Astrocyte (in vitro differentiated cells and primary cell): ENCODE measurements around the gene LARGE1.

ENCODE experiments used
- EZH2 ChIP-seq: IDR thresholded peaks from 2 replicates; pipeline ENCODE4 v1.6.1; 2012; ENCODE audit warnings: mild to moderate bottlenecking, low read length, inconsistent platforms; ENCODE audit not compliant: insufficient read depth
- TF ChIP-seq, protein P1 (sequence below): IDR thresholded peaks from 2 replicates; pipeline ENCODE4 v1.5.1; 2011; ENCODE audit warnings: low read depth, mild to moderate bottlenecking, inconsistent platforms, low read length, moderate library complexity; ENCODE audit not compliant: insufficient read depth

DNA sequence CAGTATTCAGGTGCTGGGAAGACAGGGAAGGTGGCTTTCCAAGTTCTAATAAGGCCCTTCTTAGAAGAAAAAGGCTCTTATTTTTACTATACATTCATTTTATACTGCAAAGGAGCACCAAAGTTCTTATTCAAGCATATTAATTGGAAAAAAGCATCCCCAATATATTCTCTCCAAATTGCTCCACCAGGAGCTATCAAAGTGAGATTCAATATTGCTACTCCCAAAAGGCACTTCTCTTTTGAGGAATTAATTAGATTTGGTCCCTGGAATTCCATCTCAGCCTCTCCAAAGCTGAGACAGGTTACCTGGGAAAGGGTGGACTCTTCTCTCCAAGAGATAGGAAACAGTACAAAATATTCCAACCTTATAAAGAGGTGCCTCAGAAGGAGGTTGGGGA is 134.1 kb downstream of the LARGE1 start:
- TF ChIP-seq, protein P1, sequence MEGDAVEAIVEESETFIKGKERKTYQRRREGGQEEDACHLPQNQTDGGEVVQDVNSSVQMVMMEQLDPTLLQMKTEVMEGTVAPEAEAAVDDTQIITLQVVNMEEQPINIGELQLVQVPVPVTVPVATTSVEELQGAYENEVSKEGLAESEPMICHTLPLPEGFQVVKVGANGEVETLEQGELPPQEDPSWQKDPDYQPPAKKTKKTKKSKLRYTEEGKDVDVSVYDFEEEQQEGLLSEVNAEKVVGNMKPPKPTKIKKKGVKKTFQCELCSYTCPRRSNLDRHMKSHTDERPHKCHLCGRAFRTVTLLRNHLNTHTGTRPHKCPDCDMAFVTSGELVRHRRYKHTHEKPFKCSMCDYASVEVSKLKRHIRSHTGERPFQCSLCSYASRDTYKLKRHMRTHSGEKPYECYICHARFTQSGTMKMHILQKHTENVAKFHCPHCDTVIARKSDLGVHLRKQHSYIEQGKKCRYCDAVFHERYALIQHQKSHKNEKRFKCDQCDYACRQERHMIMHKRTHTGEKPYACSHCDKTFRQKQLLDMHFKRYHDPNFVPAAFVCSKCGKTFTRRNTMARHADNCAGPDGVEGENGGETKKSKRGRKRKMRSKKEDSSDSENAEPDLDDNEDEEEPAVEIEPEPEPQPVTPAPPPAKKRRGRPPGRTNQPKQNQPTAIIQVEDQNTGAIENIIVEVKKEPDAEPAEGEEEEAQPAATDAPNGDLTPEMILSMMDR, result no peak
- no peak for TF ChIP-seq EZH2
